CMK (cell line): Measurements from ENCODE around the gene MTHFD1.

Experiments
- DNase-seq: peaks from one replicate; pipeline ENCODE4 v3.0.0-alpha.2; 2010; ENCODE audit warnings: low read depth

The MTHFD1 gene

GRCh38 chr14:64447876-64448670 lies 59.9 kb downstream of the MTHFD1 start:
- DNase-seq = no peak

GRCh38 chr14:64450255-64450654 lies 62.1 kb downstream of the MTHFD1 start:
- no peak for DNase-seq

DNA sequence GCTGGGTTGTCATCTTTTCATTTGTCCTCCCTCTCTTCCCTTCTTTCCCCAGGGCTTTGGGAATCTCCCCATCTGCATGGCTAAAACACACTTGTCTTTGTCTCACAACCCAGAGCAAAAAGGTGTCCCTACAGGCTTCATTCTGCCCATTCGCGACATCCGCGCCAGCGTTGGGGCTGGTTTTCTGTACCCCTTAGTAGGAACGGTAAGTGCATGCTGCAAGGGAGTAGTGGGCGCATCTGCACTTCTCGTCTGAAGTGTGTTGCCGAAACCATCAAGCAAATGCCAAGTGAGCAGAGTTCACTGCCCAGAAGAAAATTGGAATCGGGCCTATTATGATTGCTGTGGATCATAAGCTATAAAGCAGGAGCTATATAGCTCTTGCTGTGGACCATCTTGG lies 66.5 kb downstream of the MTHFD1 start:
- DNase-seq = no peak

- no peak for DNase-seq
Observed at GRCh38 chr14:64459405-64460136, 71.4 kb downstream of the MTHFD1 start.

DNA sequence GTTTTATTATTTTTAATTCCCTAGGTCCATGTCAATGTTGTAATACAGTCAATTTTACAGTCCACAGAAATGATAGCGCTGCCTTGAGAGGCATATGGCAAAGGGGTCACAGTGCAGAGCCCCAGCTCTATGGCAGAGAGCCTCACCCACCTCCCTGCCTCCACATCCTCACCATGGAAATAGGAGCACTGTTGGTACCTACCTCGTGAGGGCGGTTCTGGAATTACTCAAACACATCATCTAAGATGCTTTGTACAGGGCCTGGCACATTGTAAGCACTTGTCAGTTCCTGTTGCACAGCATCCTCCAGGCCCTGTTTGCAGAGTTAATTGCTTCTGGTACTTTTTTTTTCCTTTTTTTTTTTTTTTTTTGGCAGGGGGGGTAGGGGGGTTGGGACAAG lies 73.1 kb downstream of the MTHFD1 start:
- DNase-seq = no peak

GRCh38 chr14:64463195-64463594 lies 75.0 kb downstream of the MTHFD1 start:
- DNase-seq = no peak

GRCh38 chr14:64463873-64464272 lies 75.7 kb downstream of the MTHFD1 start:
- no peak for DNase-seq

DNA sequence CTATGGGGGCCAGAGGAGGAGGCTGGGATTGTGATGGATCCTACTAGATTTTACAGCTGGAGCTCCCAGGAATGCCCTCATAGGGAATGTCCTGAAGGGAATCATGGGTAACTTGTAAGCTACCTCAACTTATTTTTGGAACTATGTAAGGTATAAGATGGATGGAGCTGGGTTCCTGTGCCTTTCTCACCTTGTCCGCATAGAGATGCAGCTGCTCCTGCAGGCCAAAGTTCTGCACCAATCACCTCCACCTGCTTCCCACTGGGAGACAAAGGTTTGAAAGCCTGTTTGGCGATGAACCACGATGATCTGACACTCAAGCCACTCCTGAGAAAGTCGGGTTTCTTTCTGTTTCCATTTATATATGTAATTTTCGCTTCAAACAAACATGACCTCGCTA lies 76.5 kb downstream of the MTHFD1 start:
- DNase-seq = no peak

DNA sequence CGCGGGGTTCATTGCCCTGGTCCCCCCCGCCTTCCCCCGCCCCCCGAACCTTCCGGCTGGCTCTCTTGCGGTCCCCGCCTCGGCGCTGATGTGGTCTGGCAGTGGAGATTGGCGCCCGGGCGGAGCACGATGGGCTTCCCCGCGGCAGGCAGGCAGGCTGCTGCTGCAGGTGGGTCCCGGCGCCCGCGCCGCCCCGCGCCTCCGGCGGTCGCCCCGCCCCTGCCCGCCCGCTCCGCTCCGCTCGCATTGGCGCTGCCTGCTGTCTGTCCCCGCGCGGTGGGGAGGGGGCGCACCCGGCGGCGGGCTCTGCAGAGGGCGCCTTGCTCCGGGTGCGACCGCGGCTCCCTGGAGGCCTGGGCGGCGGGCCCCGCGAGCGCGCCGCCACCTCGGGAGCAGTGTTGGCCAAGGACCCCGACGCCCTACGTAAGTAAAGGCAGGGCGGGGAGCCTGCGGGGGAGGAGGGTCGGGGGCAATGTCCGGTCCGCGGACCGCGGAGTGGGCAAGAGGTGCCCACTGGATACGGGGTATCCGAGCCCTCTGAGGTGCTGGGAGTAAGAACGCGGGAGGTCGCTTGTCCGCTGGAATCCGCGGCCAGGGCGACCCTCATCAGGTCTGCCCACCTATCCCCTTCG lies 77.2 kb downstream of the MTHFD1 start, which contains the start of gene AKAP5:
Gene AKAP5 (plus strand): TSS at position 309 of the 632 bp plus-strand sequence. CDS start 2,896 bp downstream, outside the sequence.
- peak; percentile 34 for DNase-seq

DNA sequence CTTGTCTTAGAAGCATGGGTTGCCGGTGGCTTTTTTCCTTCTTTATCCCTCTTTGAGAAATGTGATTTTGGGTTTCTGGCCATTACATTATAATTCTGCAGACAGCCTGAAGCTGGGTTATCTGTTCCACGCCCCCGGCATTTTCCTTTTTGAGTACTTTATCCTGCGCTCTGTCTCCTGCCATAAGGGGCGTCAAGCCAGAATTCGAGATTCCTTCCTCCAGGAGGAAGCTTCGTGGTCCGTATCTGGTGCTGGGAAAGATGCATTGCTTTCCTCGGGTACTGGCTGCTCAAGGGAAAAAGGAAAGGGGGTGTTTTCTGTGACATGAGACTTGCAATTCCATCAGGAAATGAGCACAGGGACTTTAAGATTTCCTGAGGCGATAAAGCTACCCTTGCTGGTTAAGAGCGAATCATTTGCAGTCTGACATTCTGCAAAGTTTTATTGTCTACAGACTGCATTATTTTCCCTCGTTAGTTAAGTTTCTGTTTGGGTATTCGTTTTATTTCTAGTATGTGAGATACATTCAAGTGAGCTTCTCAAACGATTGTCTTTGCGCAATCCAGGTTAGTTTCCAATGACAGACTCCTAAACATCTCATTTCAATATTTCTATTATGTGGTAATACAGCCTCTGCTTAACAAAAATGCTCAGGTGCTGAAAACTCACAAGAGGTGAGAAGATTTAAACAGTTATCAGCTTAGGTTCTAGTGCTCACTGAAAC lies 77.8 kb downstream of the MTHFD1 start:
- DNase-seq = no peak

GRCh38 chr14:64467101-64467500 lies 78.9 kb downstream of the MTHFD1 start:
- no peak for DNase-seq

GRCh38 chr14:64467566-64467965 lies 79.4 kb downstream of the MTHFD1 start:
- DNase-seq = no peak

DNA sequence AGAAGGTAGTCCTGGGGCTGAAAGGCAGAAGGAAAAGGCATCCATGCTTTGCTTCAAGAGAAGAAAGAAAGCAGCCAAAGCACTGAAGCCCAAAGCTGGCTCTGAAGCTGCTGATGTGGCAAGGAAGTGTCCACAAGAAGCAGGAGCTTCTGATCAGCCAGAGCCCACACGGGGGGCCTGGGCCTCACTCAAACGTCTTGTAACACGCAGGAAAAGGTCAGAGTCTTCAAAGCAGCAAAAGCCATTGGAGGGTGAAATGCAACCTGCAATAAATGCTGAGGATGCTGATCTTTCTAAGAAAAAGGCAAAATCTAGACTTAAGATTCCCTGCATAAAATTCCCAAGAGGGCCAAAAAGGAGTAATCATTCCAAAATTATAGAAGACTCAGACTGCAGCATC lies 80.3 kb downstream of the MTHFD1 start:
- no peak for DNase-seq

GRCh38 chr14:64474041-64474440 lies 85.9 kb downstream of the MTHFD1 start:
- DNase-seq = no peak

DNA sequence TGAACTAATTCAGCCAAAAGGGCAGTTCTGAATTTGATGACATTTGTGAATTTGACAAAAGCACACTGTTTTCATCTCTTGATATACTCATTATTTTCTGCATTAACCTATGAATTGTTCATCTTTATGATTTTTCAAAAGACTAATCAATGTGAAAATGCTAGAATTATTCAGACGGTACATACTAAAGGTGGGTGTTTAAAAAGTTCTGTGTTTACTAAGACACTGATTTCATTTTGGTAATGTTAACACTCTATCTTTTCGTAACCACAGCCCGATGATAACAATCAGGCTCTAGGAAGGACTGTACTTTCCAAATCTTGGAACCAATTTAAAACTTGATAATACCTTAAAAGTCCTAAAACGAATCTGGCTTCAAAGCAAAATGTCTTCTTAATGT lies 86.5 kb downstream of the MTHFD1 start:
- no peak for DNase-seq

DNA sequence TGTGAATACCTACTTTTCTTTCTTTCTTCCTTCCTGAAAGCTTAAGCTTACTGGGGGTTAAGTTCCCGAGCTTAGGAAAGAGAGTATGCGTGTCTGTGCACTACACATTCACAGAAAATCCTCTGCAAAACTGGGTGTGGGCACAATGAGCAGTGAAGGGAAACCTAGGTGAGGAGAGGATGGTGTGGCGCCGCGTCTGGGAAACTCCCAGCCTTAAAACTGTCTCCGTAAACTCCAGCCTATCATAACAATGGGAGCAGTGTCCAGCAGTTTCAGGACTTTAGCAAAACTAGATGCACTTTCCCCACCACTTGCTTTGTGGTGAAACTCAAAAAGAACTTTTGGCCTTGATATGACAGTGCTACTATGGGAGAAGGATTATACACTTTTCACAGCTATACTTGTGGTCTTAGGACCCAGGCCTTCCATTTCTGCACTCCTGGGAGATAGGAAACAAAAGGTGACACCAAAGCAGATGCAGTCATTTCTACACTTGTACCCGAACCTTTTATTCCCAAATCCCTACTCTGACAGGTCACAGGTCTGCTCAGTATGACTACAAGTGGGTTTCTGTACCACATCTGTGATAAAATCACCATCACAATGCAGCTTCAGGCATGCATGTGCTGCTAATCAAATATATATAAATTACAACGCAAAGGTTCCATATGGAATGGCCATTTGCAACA lies 87.6 kb downstream of the MTHFD1 start:
- no peak for DNase-seq

DNA sequence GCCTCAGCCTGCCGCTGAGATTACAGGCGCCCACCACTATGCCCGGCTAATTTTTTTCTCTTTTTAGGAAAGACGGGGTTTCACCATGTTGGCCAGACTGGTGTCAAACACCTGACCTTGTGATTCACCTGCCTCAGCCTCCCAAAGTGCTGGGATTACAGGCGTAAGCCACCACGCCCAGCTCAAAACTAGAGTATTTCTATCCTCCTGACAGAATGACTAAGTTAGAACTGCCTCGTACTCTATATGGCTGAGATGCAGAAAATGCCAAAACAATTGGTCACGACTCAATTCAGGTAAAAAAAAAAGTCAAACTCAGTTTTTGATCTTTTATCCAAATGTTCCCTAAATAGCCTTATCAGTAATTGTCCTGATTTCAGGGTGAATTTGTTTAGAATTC lies 88.3 kb downstream of the MTHFD1 start:
- no peak for DNase-seq

GRCh38 chr14:64478634-64479250 lies 90.6 kb downstream of the MTHFD1 start:
- no peak for DNase-seq

DNA sequence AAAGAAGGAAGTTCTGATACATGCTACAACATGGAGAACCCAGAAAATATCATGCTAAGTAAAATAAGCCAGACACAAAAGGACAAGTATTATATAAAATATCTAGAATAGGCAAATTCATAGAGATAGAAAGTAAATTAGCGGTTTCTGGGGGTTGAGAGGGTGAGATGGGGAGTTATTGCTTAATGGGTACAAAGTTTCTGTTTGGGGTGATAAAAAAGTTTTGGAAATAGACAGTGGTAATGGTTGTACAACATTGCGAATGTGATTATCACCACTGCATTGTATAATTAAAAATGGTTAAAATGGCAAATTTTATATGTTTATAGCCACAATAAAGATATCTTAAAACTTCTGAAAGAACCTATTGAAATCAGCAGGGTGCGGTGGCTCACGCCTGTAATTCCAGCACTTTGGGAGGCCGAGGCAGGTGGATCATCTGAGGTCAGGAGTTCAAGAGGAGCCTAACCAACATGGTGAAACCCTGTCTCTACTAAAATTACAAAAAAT lies 100.5 kb downstream of the MTHFD1 start:
- no peak for DNase-seq

DNA sequence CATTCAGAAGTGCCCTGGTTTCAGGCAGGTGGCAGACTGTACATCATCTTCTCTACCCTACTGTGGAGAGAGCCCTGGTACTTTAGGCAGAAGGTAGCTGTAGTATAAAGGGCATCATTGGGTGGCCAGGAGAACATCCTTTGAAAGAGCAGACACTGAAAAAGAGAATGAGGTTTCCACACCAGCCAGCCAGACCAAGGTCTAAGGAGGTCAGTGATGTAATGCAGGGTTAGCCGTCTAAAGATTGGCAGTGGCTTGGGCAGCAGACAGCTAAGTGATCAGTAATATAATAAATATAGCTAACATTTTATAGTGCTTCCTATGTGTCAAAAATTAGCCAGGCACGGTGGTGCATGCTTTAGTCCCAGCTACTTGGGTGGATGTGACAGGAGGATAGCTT lies 103.5 kb downstream of the MTHFD1 start:
- no peak for DNase-seq

DNA sequence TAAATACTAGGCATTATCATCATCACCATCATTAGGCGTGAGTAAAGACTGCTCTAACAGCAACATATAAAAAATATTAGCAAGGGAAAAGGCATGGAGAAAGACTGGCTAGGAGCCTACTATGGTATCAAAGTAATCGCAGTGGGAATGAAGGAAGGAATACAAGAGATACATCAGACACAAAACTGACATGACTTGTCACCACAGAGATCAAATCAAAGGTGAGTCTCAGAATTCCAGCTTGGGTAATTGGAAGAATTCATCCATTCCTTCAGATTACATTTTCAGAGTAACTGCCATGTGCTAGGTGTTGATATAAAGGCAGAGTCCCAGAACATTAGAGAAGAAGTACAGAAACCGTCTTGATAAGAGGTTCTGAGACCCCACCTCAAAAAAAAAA lies 105.3 kb downstream of the MTHFD1 start:
- no peak for DNase-seq
